GM19240 (cell line): ENCODE data around the gene PIP4K2A.
"Not testable (repeated sequence)": the region's sequence is repeated elsewhere in the genome, so short reads cannot be mapped to it uniquely, and the experiment has no call there.

Experiments used
- DNase-seq: peaks from one replicate; pipeline ENCODE4 v3.0.0; 2011; ENCODE audit warnings: low spot score; ENCODE audit not compliant: insufficient read length

PIP4K2A gene

GRCh38 chr10:22557321-22557720 lies 157.1 kb downstream of the PIP4K2A start:
- no peak for DNase-seq

GRCh38 chr10:22556774-22557173 lies 157.6 kb downstream of the PIP4K2A start:
- DNase-seq, result no peak

GRCh38 chr10:22554461-22555182 lies 159.8 kb downstream of the PIP4K2A start:
- DNase-seq, result no peak

- DNase-seq, result no peak
Observed at GRCh38 chr10:22553452-22553995, 160.9 kb downstream of the PIP4K2A start.

- no peak for DNase-seq
Observed at GRCh38 chr10:22552888-22553378, 161.4 kb downstream of the PIP4K2A start.

GRCh38 chr10:22551681-22552365 lies 162.6 kb downstream of the PIP4K2A start:
- no peak for DNase-seq

GRCh38 chr10:22550732-22551131 lies 163.6 kb downstream of the PIP4K2A start:
- DNase-seq, result peak; percentile 35

GRCh38 chr10:22548344-22548743 lies 166.0 kb downstream of the PIP4K2A start:
- no peak for DNase-seq

GRCh38 chr10:22545643-22546042 lies 168.7 kb downstream of the PIP4K2A start:
- DNase-seq, result no peak

GRCh38 chr10:22544325-22545068 lies 169.9 kb downstream of the PIP4K2A start:
- no peak for DNase-seq

- no peak for DNase-seq
Observed at GRCh38 chr10:22542773-22543172, 171.6 kb downstream of the PIP4K2A start.

GRCh38 chr10:22541900-22542299 lies 172.5 kb downstream of the PIP4K2A start:
- DNase-seq, result no peak

GRCh38 chr10:22539579-22540298 lies 174.6 kb downstream of the PIP4K2A start:
- no peak for DNase-seq

GRCh38 chr10:22537810-22538209 lies 176.6 kb downstream of the PIP4K2A start:
- DNase-seq, result no peak

- no peak for DNase-seq
Observed at GRCh38 chr10:22536620-22537019, 177.8 kb downstream of the PIP4K2A start.

- DNase-seq, result no peak
Observed at GRCh38 chr10:22534849-22535604, 179.4 kb downstream of the PIP4K2A start.

GRCh38 chr10:22531441-22531840 lies 182.9 kb downstream of the PIP4K2A start:
- DNase-seq, result no peak

- DNase-seq, result no peak
Observed at GRCh38 chr10:22531008-22531407, 183.4 kb downstream of the PIP4K2A start.

- DNase-seq, result no peak
Observed at GRCh38 chr10:22527520-22527919, 186.9 kb downstream of the PIP4K2A start.

- DNase-seq, result not testable (repeated sequence)
Observed at GRCh38 chr10:22524333-22524732, 190.0 kb downstream of the PIP4K2A start.
